IPS-15b (cell line): ENCODE results near the gene KLHL12.

Source experiments
- H3K27me3 ChIP-seq: one replicate; pipeline ENCODE4 v1.6.1; 2013; ENCODE audit warnings: low read length; ENCODE audit not compliant: control insufficient read depth, insufficient read depth
- H3K36me3 ChIP-seq: one replicate; pipeline ENCODE4 v1.6.1; 2013; ENCODE audit warnings: low read length; ENCODE audit not compliant: control insufficient read depth, insufficient read depth
- H3K4me1 ChIP-seq: one replicate; pipeline ENCODE4 v1.6.1; 2013; ENCODE audit warnings: mild to moderate bottlenecking, low read length; ENCODE audit not compliant: control insufficient read depth, insufficient read depth
- H3K4me3 ChIP-seq: one replicate; pipeline ENCODE4 v1.5.1; 2013; ENCODE audit warnings: low read depth, low read length
- H3K9ac ChIP-seq: one replicate; pipeline ENCODE4 v1.6.1; 2013; ENCODE audit warnings: low read depth, mild to moderate bottlenecking, low read length
- H3K9me3 ChIP-seq: one replicate; pipeline ENCODE4 v1.6.1; 2013; ENCODE audit warnings: mild to moderate bottlenecking, low read length; ENCODE audit not compliant: control insufficient read depth, insufficient read depth

The KLHL12 gene

DNA sequence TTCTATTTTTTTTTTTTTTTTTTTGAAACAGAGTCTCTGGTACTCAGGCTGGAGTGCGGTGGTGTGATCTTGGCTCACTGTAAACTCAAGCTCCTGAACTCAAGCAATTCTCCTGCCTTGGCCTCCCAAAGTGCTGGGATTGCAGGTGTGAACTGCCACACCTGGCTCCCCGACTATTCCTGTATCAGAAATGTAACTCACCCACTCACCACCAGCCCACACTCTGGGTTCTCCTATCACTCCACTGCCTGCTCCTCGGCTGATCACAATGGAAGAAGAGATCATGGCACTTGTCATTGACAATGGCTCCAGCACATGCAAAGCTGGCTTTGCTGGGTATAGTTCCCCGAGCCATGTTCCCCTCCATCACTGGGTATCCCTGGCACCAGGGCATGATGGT is 54.0 kb downstream of the KLHL12 start:
- Histone ChIP-seq H3K4me1 (no peaks in the 10 kb centered on the region), H3K36me3 (no peaks in the 10 kb centered on the region), H3K9ac (no peak overlapping the region), H3K4me3 (no peak overlapping the region), H3K27me3 (no peaks in the 10 kb centered on the region), H3K9me3 (no peaks in the 10 kb centered on the region)

DNA sequence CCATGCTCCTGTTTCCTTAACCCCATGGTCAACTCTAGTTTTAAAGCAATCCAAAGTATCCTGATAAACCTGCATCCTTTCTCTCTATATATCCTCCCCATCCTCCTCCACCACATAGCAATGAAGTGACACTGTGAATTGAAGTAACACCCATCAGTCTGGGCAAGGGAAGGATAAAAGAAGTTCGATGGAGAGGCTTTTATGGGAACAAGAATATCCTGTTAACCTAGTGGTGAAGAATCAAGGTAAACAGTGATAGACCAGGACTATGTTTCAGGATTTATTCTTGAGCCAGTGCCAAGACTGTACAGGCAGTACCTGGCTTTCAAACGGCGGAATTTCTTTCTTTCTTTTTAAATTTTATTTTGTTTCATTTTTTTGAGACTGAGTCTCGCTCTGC is 55.7 kb downstream of the KLHL12 start:
- Histone ChIP-seq H3K4me1 (no peaks in the 10 kb centered on the region), H3K9me3 (no peaks in the 10 kb centered on the region), H3K36me3 (no peaks in the 10 kb centered on the region), H3K9ac (no peak overlapping the region), H3K27me3 (no peaks in the 10 kb centered on the region), H3K4me3 (no peak overlapping the region)

GRCh38 chr1:202862679-202863560 is 64.1 kb downstream of the KLHL12 start:
- Histone ChIP-seq H3K27me3 (no peaks in the 10 kb centered on the region), H3K4me1 (peaks cover 5% of the 10 kb centered on the region)

DNA sequence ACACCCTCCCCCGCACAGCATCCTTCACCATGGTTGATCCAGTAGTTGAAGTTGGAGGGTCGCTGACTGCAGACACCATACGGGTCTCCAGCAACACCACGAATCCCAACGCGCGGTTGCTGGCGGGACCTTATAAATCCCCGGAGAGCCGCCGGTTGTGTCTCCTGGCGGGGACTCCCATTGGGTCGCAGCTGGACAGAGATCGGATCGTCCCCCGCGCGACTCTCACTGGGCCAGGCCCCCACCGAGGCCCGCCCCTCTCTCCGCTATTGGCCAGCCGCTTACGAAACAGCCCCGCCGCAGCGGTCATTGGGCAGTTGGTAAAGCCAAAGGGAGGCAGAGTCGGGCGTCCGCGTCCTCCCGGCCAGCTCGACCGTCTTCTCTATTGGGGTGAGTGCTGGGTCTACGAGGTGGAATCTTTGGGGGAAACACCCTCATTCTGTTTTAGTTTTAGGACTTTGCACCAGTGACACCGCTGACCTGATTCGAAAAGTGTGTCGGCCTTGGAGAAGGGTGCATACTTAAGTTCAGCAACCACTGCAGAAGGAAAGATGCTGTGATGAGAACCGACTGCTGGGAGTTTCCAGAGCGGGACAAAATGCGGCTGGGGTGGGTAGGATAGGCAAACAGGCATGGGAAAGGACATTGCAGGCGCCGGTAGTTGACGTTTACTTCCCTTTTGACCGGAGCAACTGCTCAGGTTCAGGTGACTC is 65.5 kb downstream of the KLHL12 start:
- H3K27me3 ChIP-seq, result no peaks in the 10 kb centered on the region
- H3K9ac ChIP-seq, result peak overlapping the region; percentile 38
- peak overlapping the region; percentile 66 for H3K4me3 ChIP-seq
- no peaks in the 10 kb centered on the region for H3K9me3 ChIP-seq
- H3K4me1 ChIP-seq, result peaks cover 5% of the 10 kb centered on the region
- peaks cover 24% of the 10 kb centered on the region for H3K36me3 ChIP-seq

More at GRCh38 chr1:202862679-202863560, 64.1 kb downstream of the KLHL12 start:
- Histone ChIP-seq H3K9ac (no peak overlapping the region), H3K9me3 (no peaks in the 10 kb centered on the region), H3K36me3 (peaks cover 11% of the 10 kb centered on the region), H3K4me3 (no peak overlapping the region)

GRCh38 chr1:202860744-202861419 is 66.2 kb downstream of the KLHL12 start:
- no peaks in the 10 kb centered on the region for H3K27me3 ChIP-seq
- peaks cover 26% of the 10 kb centered on the region for H3K36me3 ChIP-seq
- peak overlapping the region; percentile 80 for H3K9ac ChIP-seq
- peaks cover 5% of the 10 kb centered on the region for H3K4me1 ChIP-seq
- no peaks in the 10 kb centered on the region for H3K9me3 ChIP-seq
- H3K4me3 ChIP-seq, result peak overlapping the region; percentile 66

GRCh38 chr1:202858789-202859414 is 68.1 kb downstream of the KLHL12 start:
- Histone ChIP-seq H3K4me1 (peaks cover 5% of the 10 kb centered on the region), H3K4me3 (no peak overlapping the region), H3K27me3 (no peaks in the 10 kb centered on the region), H3K9ac (no peak overlapping the region), H3K36me3 (peaks cover 26% of the 10 kb centered on the region), H3K9me3 (no peaks in the 10 kb centered on the region)

GRCh38 chr1:202858331-202858730 is 68.7 kb downstream of the KLHL12 start:
- Histone ChIP-seq H3K4me1 (peaks cover 5% of the 10 kb centered on the region), H3K4me3 (no peak overlapping the region), H3K9me3 (no peaks in the 10 kb centered on the region), H3K36me3 (peaks cover 26% of the 10 kb centered on the region), H3K9ac (no peak overlapping the region), H3K27me3 (no peaks in the 10 kb centered on the region)

- H3K4me1 ChIP-seq, result peaks cover 2% of the 10 kb centered on the region
Measured at GRCh38 chr1:202857136-202857610, 69.9 kb downstream of the KLHL12 start.

DNA sequence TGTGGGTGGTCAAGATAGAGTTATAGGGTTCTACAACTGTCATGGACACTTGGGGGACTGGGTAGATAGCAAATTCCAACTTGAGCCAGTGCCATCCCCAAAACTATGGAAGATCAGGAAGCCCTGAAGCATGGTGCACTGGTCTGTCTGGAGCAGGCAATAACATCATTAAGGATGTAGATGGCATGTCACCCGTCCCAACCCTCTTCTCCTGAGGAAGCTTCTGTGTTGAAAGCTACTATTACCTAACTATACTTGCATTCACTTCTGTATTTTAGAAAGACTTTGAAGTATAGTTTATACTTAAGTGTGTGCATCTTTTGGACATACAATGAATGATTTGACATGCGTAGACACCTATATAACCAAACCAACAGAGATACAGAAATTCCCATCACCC is 71.0 kb downstream of the KLHL12 start:
- Histone ChIP-seq H3K36me3 (peaks cover 26% of the 10 kb centered on the region), H3K9me3 (no peaks in the 10 kb centered on the region), H3K4me3 (no peak overlapping the region), H3K9ac (no peak overlapping the region), H3K4me1 (no peaks in the 10 kb centered on the region), H3K27me3 (no peaks in the 10 kb centered on the region)

More at GRCh38 chr1:202857136-202857610, 69.9 kb downstream of the KLHL12 start:
- Histone ChIP-seq H3K27me3 (no peaks in the 10 kb centered on the region), H3K36me3 (peaks cover 26% of the 10 kb centered on the region), H3K9ac (no peak overlapping the region), H3K9me3 (no peaks in the 10 kb centered on the region), H3K4me3 (no peak overlapping the region)

- Histone ChIP-seq H3K27me3 (no peaks in the 10 kb centered on the region), H3K4me3 (no peak overlapping the region), H3K36me3 (peaks cover 26% of the 10 kb centered on the region), H3K4me1 (no peaks in the 10 kb centered on the region), H3K9me3 (no peaks in the 10 kb centered on the region), H3K9ac (no peak overlapping the region)
Measured at GRCh38 chr1:202854787-202855186, 72.2 kb downstream of the KLHL12 start.

DNA sequence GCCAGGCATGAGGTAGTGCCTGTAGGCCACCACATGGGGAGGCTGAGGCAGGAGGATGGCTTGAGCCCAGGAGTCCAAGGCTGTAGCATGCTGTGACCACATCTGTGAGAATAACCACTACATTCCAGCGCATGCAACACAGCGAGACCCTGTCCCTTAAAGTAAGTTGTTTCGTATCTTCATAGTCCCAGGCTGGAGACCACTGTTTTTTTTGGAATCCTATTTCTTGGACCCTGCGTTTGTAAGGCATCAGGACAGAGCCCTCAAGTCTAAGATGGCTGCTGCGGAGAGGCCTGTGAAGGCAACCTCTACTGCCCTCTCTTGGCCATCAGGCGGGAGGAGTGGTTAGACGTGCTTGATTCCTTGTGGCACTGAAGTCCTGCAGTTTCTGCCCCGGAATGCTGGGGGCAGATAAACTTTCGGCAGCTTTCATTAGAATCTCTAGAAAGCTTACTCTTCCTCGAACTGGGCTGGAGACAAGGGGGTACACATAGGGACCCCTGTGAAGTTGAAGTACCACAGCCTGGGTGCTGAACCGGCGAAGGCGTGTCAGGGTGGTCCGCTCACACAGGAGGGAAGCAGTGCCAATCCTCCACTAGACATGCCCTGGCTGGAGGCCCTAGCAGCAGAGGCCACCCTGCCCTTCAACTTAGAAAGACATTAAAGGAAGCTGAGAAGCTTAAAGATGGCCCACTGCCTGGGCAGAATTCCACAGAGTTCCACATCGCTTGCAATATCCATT is 74.7 kb downstream of the KLHL12 start:
- Histone ChIP-seq H3K4me3 (no peak overlapping the region), H3K9ac (no peak overlapping the region), H3K9me3 (no peaks in the 10 kb centered on the region), H3K27me3 (no peaks in the 10 kb centered on the region), H3K36me3 (peaks cover 9% of the 10 kb centered on the region), H3K4me1 (no peaks in the 10 kb centered on the region)
